Activated CD8-positive, alpha-beta memory T cell treated with anti-CD3 and anti-CD28 coated beads, Interleukin-2, amount 50 U/mL, for 1 hour (primary cell): Measurements from ENCODE around the gene PLA2G4D.

Source experiments
- DNase-seq: peaks from one replicate; pipeline ENCODE4 v3.0.0-alpha.2; 2020; ENCODE audit errors: extremely low read depth

PLA2G4D gene

DNA sequence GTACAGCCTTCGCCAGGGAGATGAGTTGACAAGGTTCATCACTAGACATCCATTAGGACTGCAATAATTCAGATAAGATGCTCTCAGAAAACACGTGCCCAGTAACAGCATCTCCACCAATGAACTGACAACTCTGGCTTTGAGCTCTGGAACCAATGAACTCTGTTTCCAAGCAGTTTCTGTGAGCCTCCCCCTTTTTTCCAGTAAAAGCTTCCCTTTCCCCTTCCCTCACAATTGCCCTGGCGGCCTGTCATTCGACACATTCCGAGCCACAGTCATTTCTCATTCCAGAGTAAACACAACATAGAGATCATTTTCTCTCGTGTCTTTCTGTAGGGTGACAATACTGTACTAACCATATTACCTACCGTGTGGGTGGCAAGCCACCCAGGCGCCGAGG lies 3.6 kb downstream of the PLA2G4D start:
- no peak for DNase-seq

DNA sequence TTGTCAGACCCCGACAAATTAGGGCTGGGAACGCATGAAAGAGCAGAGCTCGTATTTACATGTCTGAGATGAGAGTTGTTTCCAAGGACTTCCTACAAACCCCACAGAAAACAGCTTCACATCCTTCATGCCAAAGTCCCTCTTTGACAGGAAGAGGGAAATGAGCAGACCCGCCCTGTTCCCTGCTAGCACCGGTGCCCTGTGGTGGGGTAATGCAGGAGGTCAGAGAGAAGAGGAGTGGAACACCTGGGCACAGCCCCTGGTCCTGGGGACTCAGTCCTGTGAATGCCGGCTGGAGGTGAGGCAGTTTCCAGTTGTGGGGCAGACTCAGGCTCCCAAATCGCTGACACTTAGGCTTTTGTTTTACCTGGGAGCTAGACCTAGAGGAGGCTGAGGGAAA lies 4.0 kb downstream of the PLA2G4D start:
- no peak for DNase-seq

DNA sequence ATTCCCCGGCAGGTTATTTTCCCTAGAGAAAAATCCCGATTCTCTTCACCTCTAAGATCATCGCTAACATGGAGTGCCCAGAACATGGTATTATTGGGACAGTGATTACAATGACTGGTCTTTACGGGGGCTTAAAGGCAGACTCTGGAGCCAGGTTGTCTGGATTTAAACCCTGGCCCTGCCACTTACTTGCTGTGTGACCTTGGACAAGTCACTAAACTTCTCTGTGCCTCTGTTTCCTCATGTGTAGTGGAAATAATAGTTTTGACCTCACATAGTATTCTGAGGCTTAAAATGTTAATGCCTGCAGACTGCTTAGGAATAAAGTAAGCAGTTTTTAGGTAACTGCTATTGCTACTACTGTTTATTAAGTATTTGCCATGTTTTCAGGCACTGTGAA lies 4.4 kb downstream of the PLA2G4D start:
- DNase-seq = no peak

DNA sequence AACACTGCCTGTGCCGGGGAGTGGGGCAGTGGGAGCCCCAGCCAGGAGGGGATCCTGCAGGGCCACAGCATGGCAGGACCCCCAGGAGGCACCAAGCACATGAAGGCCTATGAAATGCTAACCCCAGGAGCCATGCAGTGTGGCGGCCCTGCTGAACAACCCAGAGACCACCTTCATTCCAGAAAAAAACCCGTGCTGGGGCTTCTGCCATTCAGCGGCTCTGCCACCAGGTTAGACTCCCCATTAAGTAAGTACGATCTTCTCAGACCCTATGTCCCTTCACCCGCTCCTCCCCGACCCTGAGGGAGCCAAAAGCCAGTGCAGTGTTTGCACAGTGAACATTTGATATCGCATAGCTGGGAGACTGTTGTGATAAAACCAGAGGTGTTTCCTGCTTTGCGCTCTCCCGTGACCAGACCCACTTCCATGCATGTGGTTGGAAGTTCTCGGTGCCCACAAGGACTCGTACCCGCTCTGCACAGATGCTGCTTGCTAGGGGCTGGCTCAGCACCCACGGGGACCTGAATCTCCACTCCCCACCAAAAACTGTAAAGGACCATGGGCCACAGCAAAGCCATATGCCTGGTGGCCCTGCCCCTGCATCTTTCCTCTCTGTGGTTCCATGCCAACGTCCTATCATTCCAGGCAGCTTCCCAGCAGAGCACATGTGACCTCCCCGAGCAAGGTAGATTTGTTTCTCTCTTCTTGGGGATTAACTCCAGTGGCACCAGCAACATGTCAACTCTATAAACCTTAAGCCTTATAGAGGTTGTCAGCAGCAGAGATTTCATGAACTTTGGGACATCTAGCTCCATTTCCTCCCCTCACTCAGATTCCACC lies 5.3 kb downstream of the PLA2G4D start:
- DNase-seq = no peak

DNA sequence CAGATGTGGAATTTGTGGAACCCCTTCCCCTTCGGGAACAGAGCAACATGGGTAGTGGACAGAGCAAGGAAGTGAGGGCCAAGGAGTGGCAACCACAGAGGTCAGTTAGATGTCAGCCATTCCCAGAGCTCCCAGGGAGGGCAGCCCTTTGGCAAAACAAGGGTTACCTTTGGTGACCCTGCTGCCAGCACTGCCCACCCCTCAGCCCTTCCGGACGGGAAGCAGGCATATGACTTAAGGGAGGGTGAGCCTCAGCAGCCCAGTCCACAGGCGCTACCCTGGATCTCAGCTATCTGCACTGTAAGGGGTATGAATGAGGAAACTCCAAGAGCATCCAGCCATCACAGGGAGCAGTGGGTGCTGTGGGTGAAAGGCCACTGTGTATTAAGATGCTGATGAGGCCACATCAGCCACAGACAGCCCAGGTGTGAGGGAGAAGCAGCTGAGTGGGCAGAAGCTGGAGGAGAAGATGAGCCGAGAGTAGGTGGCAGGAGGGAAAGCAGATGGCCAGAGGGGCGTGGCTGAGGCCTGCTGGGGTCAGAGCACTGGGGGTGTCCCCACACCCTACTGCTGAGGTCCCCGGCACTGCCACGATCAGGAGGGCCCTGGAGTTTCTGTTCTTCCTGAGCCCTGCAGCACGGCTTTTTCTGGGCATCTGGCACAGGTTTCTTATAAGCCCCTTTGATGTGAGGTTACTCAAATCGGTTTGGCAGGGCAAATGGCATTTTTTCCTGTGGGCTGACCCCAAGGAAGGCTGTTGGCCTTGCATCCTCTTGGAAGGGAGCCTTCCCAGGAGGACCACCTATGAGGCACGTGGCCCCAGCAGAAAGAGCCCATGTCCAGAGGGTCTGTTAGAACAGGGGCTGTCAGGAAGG lies 6.2 kb downstream of the PLA2G4D start:
- DNase-seq = no peak

DNA sequence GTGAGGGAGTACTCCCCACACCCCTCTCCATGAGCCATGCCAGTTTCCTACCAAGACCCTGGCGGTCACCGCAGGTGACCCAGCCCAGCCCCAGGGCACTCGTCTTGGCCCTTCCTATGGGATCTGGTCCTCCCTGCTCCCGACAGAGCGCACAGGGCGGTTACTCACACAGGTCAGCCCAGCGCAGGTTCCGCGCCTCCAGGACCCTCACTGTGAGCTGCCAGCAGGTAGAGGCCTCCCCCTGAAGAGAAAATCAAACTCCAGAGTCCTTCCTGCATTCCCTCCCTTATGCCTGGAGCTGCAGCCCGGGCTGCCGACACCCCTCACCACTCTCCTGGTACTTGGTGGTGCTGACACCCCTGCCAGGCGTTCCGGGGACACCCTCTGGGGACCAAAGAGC lies 6.9 kb downstream of the PLA2G4D start:
- no peak for DNase-seq

DNA sequence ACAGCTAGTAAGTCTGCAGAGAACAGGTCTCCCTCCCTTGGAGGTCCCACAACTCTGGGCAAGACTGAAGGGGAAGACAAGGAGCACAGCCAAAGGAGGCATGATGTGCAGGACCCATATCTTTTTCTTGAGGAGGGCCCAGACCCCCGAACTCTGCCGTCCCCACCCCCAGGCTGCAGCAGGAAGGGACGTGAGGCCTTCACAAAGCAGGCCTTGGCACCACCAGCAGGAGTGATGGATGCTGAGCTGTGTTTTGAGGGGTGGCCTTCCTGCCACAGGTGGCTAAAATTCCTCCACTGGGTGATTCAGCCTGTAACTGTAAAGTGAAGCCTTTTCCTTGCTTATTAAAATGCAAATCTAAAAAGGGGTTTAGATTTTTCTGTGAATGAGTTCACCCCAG lies 8.6 kb downstream of the PLA2G4D start:
- DNase-seq = no peak

DNA sequence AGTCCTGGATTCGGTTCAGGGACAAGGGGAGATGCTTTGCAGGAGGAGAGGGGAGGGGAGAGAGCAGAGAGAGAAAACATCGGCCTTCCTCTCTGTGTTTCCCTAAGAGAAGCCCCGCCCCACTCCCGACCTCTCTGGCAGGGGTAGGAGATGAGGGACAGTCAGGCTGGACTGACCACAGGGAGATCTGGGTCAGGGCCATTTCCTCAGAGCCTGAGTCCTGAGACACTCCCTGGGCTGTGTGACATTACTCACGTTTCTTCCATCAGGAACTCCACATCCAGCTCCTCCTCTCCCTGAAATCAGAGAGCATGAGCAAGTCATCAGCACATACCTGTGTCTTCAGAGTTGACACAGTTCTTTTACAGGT lies 9.1 kb downstream of the PLA2G4D start:
- DNase-seq = no peak

DNA sequence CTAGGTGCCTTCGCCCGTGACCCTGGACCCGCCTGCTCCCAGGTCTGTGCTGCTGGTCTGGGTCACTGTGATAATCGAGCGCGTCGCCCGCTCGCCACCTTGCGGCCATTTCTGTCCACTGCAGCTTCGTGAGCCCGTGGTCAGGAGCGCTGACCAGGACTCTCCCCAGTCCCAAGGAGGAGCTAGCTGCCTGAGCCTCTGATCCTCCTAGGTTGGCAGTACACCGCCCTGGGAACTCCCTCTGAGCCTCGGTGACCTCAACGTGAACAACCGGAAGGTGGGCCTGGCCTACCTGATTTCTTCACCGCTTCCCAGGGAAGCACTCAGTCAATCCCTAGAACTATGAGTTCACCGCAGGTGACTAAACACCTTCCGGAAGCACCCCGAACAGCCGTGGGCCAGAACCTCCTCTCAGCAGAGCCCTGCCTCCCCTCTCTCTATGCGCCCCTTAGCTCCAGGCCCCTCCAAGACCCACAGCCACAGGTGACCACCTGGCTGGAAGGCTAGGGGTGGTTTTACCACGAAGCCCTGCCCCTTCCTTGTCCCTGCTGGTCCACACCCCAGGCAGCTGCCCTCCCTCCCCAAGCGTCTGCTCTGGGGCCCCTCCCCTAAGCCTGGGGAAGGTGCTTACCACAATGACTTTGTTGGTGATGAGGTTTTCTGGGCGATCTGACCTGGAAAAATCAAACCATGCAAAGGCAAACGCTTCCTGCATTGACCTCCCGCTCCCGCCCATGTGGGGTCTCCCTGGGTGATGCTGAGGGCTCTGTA lies 9.7 kb downstream of the PLA2G4D start:
- DNase-seq = no peak

DNA sequence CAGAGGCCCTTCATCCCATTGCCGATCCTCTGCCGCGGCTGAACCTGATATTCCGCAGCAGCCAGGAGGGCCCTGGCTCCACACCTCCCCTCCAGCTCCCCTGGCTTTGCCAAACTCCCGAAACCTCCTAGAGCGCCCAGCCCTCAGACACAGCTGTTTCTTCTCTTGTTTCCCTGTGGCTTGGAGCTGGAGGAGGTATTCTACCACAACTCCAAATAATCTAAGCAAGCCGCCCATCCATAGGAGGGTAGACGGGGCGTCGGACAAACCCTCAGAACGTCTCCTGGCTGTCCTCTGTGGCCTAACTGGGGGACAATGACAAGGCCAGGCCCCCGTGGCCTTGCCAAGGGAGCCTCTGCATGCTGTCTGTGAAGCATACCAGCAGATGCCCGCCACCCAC lies 10.4 kb downstream of the PLA2G4D start:
- no peak for DNase-seq

DNA sequence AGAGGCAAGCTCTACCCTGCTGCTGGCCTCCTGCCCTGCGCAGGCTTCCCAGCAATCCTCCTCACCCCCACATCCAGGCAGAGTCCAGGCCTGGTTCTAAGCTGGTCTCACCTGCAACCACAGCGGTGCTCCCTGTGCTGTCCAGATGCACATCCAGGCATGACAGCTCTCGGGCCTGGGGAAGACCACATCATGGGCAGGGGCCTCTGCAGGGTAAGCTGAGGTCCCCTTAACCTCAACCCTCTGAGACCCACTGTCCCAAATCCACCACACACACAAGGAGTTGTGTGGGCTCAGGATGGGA lies 10.8 kb downstream of the PLA2G4D start:
- DNase-seq = no peak

DNA sequence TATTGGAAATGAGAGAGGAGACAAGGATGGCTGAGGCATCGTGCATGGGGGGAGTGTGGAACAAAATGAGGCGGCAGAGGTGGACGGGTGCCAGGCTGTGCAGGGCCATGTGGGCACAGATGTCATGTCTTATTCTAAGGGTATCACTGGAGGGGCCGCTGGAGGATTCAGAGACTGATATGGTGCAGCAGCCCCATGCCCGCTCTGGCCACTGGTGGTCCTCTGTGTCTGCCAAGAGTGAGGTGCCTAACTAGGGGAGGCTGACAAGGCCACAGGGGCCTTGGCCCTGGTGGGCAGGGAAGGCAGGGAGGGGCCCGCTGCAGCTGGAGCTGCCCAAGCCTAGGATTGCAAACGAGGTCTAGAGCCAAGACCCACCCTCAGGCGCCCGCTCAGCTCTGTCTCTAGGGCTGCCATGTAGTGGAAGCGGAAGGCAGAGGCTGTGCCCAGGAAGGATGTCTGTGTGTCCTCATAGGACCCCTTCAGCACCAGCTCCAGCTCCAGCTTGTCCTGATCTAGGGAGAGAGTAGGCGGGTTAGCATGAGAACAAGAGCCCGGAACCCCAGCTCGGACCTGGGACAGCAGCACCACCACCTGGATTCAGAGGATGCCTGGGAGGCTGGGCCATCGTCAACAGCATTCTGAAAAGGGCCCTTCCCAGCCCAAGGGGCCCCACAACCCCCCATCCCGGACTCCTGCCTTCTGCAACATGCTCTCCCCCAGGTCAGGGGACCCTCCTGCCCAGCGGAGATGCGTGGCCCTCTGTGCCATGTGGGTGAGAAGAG lies 11.3 kb downstream of the PLA2G4D start:
- no peak for DNase-seq

DNA sequence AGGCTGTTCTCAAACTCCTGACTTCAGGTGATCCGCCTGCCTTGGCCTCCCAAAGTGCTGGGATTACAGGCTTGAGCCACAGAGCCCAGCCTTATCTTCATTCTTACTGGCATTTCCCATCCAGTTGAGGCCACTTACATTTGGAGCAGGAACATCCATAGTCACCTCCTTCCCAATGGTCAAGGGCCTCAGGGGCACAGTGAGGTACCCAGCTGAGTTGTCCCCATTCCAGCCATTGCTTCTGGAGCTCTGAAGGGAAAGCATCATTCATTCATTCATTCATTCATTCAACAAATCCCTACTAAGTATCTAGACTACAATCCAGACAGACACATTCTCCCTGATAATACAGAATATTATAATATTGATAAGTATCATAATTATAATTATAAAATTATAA lies 12.2 kb downstream of the PLA2G4D start:
- DNase-seq = no peak

DNA sequence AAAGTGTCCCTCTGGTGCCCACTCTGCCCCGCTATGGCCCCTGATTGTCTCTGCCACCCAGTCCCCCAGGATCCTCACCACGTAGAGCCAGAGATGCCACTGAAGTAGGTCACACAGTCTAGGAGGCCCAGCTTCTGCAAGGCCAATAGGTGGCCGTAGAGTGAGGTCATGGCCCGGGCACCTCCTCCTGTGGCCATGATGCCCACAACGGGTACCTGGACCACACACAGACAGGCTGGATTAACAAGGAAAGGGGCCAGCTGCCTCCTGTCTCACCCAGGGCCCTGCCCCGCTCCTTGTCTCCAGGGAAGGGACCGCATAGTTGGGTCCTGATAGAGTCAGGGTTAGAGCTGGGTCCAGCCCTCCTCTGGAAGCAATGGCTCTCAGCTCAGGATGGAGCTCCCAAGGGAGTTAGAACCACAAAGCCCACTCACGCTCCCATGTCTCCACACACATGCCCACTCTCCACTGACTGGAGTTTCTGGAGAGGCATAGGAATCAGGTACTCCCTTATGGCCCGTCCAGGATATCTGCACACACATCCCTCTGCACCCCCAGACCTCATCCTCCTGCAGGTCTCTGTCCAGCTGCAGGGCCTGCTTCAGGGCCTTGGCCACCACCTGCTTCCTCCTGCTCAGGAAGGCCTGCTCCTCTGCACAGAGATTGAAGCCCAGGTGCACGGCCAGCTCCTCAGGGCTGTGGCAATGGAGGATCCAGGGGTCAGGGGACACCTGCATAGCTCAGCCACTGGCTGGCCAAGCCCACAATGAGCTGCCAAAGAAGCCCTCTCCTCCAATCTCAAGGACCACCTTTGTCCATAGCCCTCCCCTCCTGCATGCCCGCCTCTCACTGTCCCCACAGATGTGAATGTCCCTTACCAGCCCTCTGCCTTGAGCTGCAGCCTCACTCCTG lies 13.2 kb downstream of the PLA2G4D start:
- no peak for DNase-seq

DNA sequence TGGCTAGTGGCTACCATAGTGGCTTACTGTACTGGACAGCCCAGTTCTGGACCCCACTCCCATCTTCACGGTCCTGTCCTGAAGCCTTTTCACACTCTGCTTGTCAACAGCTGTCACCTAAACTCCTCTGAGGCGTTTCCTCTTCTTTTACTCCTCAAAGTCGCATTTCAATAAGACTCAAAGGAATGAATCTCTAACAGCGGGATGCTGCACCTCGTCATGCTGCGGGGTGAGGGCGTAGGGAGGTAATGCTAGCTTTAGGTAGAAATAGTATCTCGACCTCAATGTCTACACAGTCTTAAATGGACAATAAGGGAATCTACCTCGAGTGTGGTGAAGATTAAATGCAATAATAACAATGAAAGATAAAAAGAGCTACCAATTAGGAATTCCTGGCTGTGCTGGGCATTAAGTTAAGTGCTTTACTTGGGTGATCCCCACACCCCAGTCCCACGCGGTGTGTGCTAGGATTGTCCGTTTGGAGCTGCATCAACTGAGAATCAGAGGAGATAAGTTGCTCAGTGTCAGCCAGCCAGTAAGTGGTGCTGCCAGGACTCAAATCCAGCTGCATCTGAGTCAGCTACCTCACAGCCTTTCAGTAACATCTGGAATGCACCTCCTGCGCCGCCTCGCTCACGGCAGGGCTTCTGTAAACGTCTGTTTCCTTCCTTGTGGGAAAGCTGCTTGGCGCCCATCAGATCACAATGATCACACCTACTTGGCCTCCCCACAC lies 14.0 kb downstream of the PLA2G4D start:
- DNase-seq = no peak

DNA sequence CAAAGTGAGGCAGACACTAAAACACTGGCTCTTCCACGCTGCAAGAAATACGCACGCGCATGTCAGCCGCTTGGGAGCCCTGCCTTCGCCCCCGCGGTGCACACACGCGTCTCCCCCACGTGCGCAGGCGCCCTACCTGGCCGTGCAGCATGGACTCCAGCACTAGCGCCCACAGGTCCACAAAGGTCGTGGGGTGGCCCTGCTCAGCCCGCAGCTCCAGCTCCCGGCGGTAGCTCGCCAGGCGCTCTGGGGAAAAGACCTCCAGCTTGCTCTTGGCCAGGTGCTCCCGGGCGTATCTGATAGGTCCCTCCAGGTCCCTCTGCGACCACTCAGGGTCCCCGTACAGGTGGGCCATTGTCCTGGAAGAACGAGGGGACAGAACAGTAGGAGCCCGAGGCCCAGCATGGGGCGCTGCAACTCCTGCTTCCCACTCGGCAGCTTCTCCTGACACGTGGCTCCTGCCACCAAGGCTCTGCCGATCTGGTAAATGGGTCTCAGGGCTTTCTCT lies 14.9 kb downstream of the PLA2G4D start:
- DNase-seq = no peak

DNA sequence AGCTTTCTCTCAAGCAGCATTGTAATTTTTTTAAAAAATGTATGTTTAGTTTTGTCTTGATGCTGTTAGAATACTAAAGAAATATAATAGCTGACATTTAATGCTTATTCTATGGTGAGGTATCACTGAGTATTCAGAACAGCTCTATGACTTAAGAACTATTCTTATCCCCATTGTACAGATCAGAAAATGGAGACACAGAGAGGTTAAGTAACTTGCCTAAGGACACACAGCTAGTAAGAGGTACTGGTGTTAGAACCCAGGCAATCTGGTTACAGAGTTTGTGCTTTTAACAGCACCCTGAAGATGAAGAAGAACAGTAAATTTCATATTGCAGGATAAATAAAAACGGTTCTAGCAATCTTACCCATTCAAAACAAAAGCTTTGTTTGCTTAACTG lies 15.5 kb downstream of the PLA2G4D start:
- DNase-seq = no peak

DNA sequence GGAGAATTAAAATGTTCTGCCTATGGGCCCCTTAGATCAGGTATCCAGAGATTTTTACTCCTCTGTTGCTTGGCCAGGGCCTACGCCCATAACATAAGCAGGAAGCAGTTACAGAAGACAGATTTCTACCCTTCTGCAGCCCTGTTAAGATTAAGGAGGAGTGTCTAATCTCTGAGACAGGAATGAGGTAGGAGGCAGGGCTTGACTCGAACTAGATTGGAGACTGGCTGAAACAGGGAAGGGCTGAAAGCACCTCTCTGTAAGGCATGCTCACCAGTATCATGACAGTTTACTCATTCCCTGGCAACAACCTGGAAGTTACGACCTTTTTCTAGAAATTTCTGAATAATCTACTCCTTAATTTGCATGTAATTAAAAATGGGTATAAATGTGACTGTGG lies 16.7 kb downstream of the PLA2G4D start:
- DNase-seq = no peak

DNA sequence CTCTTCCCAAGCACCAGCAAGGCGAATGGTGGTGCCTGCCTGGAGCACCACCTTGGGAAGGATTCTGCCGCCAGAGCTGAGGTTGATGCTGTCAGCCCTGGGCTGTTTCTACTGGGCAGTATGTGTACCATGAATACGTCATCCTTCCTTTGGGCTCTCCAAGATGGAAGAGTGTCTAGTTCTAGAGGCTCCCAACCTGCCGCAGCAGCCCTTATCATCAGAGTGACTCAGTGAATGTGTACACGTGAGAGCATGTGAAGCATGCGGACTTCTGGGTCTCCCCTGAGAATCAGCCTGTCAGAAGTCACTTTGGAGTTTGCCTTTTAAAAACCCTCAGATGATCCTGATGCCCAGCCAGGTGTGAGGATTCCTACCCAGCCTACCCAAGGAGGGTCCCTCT lies 20.9 kb downstream of the PLA2G4D start:
- no peak for DNase-seq

DNA sequence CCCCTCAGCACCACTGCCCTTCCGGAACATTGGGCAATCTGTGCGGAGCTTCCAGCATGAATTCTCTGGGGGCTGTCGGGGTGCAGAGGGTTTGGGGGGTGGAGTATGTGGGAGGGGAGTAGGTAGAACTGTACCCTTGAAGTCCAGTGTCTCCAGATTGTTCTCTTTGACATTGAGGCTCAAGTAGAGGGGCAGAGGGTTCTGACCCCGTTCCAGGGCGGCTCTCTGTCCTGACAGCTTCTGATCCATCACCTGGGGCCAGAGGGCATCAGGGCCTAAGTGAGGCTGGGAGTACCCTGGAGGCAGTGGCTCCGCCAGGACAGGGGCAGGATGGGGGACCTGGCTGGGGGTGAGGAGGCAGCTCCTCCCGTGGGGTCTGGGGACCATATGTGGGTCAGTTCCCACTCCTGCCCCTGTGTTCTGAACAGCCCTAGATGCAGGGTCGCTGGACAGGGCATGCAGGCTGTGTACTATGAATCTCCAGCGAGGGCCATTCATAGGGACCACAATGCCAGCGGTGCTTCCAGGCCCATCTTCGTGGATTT lies 22.1 kb downstream of the PLA2G4D start:
- no peak for DNase-seq
